Astrocyte (in vitro differentiated cells and primary cell): ENCODE results near the gene LARGE1. TPM values are rescaled to one million over a fixed set of nuclear protein-coding genes. Genes with fewer than 3 reads are reported as not detected.

Experiments used
- DNase-seq: peaks from one replicate; pipeline ENCODE4 v3.0.0-alpha.2; 2010; ENCODE audit warnings: low read depth
- FAIRE-seq: peaks from 2 replicates; lab custom pipeline; 2011; peaks lifted over from hg19 to GRCh38; lab: Jason Lieb, UNC
- H2AFZ ChIP-seq: 2 replicates; pipeline ENCODE4 v1.6.0; 2012; ENCODE audit warnings: low read depth, low read length, inconsistent platforms
- H3K27ac ChIP-seq: 2 replicates; pipeline ENCODE4 v1.5.1; 2011; ENCODE audit warnings: low read depth, low read length, inconsistent platforms
- H3K27me3 ChIP-seq: 2 replicates; pipeline ENCODE4 v1.6.0; 2011; ENCODE audit warnings: low read length, inconsistent platforms; ENCODE audit not compliant: insufficient read depth
- H3K36me3 ChIP-seq: 2 replicates; pipeline ENCODE4 v1.5.1; 2011; ENCODE audit warnings: low read length, inconsistent platforms; ENCODE audit not compliant: insufficient read depth
- H3K4me1 ChIP-seq: 2 replicates; pipeline ENCODE4 v1.5.1; 2011; ENCODE audit warnings: low read length, inconsistent platforms; ENCODE audit not compliant: insufficient read depth
- H3K4me2 ChIP-seq: 2 replicates; pipeline ENCODE4 v1.6.0; 2012; ENCODE audit warnings: low read length, inconsistent platforms
- H3K4me3 ChIP-seq: 2 replicates; pipeline ENCODE4 v1.5.1; 2011; ENCODE audit warnings: low read depth, mild to moderate bottlenecking, low read length, inconsistent platforms; ENCODE audit not compliant: insufficient read depth
- H3K79me2 ChIP-seq: 2 replicates; pipeline ENCODE4 v1.6.0; 2012; ENCODE audit warnings: mild to moderate bottlenecking, low read length, inconsistent platforms; ENCODE audit not compliant: insufficient read depth
- H3K9ac ChIP-seq: 2 replicates; pipeline ENCODE4 v1.6.0; 2012; ENCODE audit warnings: mild to moderate bottlenecking, low read length, inconsistent platforms
- H3K9me3 ChIP-seq: 2 replicates; pipeline ENCODE4 v1.5.1; 2012; ENCODE audit warnings: low read depth, mild to moderate bottlenecking, low read length, inconsistent platforms; ENCODE audit not compliant: insufficient read depth
- H4K20me1 ChIP-seq: 2 replicates; pipeline ENCODE4 v1.6.0; 2012; ENCODE audit warnings: low read length, inconsistent platforms; ENCODE audit not compliant: insufficient read depth
- H3K27ac Mint-ChIP-seq: one replicate; pipeline ENCODE4 v1.8.0; 2021; ENCODE audit warnings: mild to moderate bottlenecking, mixed read lengths; ENCODE audit not compliant: unreplicated experiment
- H3K27me3 Mint-ChIP-seq: one replicate; pipeline ENCODE4 v1.8.0; 2021; ENCODE audit warnings: low read depth, mixed read lengths; ENCODE audit not compliant: unreplicated experiment
- H3K36me3 Mint-ChIP-seq: one replicate; pipeline ENCODE4 v1.8.0; 2021; ENCODE audit warnings: low read depth, mixed read lengths; ENCODE audit not compliant: unreplicated experiment
- H3K4me1 Mint-ChIP-seq: one replicate; pipeline ENCODE4 v1.8.0; 2021; ENCODE audit warnings: low read depth, mixed read lengths; ENCODE audit not compliant: unreplicated experiment
- H3K4me3 Mint-ChIP-seq: one replicate; pipeline ENCODE4 v1.8.0; 2021; ENCODE audit warnings: mild to moderate bottlenecking, moderate library complexity, mixed read lengths; ENCODE audit not compliant: unreplicated experiment
- H3K9me3 Mint-ChIP-seq: one replicate; pipeline ENCODE4 v1.8.0; 2021; ENCODE audit warnings: mild to moderate bottlenecking, mixed read lengths; ENCODE audit not compliant: unreplicated experiment
- CTCF ChIP-seq: IDR thresholded peaks from 2 replicates; pipeline ENCODE4 v1.5.1; 2011; ENCODE audit warnings: low read depth, mild to moderate bottlenecking, inconsistent platforms, low read length, moderate library complexity; ENCODE audit not compliant: insufficient read depth
- EZH2 ChIP-seq: IDR thresholded peaks from 2 replicates; pipeline ENCODE4 v1.6.1; 2012; ENCODE audit warnings: mild to moderate bottlenecking, low read length, inconsistent platforms; ENCODE audit not compliant: insufficient read depth
- total RNA-seq: library from RNA; stranded (reverse); gene quantifications from 2 replicates; pipeline ENCODE4 v1.2.1, GENCODE V29; 2021

Gene LARGE1
- total RNA-seq, 1 donor from 2014 or later: 92.6 TPM

DNA sequence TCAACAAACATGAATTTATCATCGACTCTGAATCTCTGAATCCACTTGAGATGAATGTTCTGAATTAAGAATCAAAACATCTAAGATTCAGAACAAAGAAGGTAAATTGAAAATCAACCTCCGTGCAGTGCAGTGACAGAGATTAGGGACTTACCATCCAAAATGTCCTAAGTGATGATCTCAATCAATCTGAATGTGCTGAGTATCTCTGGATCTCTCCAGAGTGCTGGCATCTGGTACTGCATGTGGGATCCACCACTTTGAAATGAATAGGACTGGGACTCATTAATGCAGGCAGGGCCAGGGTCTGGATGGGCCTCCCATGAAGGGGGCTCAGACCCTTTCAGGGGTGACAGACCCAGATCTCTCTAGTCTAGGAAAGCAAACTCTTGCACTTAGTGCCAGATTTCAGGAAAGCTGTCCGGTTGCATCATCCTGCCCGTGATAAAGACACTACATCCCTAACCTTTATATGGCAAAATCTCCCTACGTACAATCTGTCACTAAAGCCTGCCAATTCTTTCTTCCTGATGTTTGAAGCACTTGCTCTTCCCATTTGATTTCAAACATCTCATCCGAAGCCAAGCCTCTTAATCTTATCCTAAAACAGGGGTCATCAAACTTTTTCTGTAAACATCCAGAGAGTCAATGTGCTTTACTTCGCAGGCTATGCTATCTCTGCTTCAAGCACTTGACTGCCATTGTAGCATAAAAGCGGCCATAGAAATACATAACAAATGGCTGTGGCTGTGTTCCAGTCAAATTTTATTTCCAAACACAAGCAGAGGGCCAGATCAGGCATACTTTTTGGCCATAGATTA lies 263.3 kb downstream of the LARGE1 start:
- peaks cover 6% of the 10 kb centered on the region for H3K9me3 Mint-ChIP-seq
- no peak overlapping the region for H3K27ac Mint-ChIP-seq
- no peak for TF ChIP-seq EZH2
- TF ChIP-seq CTCF: no peak
- H3K27me3 Mint-ChIP-seq: no peaks in the 10 kb centered on the region
- peaks cover 11% of the 10 kb centered on the region for H3K4me1 Mint-ChIP-seq
- Histone ChIP-seq H3K4me2 (no peak overlapping the region), H3K27ac (no peak overlapping the region), H3K36me3 (no peaks in the 10 kb centered on the region), H3K4me1 (peaks cover 4% of the 10 kb centered on the region), H3K79me2 (no peaks in the 10 kb centered on the region), H2AFZ (no peak overlapping the region), H4K20me1 (no peaks in the 10 kb centered on the region), H3K27me3 (no peaks in the 10 kb centered on the region), H3K4me3 (no peak overlapping the region), H3K9ac (no peak overlapping the region), H3K9me3 (peaks cover 2% of the 10 kb centered on the region)
- DNase-seq: no peak
- FAIRE-seq: no peak
- H3K36me3 Mint-ChIP-seq: peaks cover 29% of the 10 kb centered on the region
- no peak overlapping the region for H3K4me3 Mint-ChIP-seq

DNA sequence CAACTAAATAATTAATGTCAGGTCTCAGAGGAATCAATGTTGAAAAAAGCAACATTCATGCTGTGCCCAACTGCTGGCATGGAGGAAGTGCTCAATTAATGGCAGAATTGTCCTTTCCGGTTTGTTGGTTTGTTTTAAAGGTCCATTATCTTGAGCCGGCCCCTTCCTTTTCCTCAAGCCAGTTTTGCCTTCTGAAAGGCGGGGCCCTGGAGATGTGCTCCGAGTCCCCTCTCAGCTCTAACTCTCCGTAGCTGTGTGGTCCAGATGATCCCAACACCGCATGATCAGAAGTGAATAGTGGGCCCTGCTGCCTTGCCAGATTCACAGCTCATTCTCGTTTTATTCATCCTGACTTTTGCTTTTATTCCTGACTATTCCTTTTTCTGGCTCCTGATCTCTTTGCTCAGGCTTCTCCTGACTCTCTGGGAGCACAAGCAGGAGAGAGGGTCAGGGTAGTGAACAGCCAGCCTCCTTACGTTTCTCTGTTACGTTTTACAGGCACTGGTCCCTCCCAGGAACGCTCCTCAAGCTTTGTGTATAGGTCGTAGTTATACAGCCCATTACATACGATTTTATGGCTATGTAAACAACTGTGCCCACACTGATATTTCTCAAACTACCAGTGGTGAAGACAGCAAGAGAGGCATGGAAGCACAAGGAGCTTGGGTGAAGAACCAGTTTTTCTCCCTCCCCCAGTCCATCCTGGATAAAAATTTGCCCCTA lies 265.9 kb downstream of the LARGE1 start:
- Mint-ChIP-seq H3K27ac (no peak overlapping the region), H3K9me3 (peaks cover 6% of the 10 kb centered on the region), H3K27me3 (no peaks in the 10 kb centered on the region), H3K4me1 (peaks cover 15% of the 10 kb centered on the region), H3K4me3 (no peak overlapping the region), H3K36me3 (peaks cover 29% of the 10 kb centered on the region)
- H3K79me2 ChIP-seq: no peaks in the 10 kb centered on the region
- no peaks in the 10 kb centered on the region for H3K27me3 ChIP-seq
- no peak for TF ChIP-seq EZH2
- TF ChIP-seq CTCF: no peak
- no peak overlapping the region for H3K9ac ChIP-seq
- peaks cover 4% of the 10 kb centered on the region for H3K4me1 ChIP-seq
- H3K27ac ChIP-seq: no peak overlapping the region
- no peaks in the 10 kb centered on the region for H3K36me3 ChIP-seq
- H3K4me2 ChIP-seq: no peak overlapping the region
- FAIRE-seq (no peak), DNase-seq (no peak)
- no peaks in the 10 kb centered on the region for H4K20me1 ChIP-seq
- no peak overlapping the region for H3K4me3 ChIP-seq
- H3K9me3 ChIP-seq: peaks cover 2% of the 10 kb centered on the region
- H2AFZ ChIP-seq: no peak overlapping the region
